Right lobe of liver (tissue), 4 donors: ENCODE data around the gene CBFA2T2.

Experiments
- CTCF ChIP-seq, 4 donors: fragments of 200-600 bp in 3 of 4; fragments of 450-650 bp in 1 of 4; IDR thresholded peaks; one replicate each; pipeline versions ENCODE4 v1.5.1 to v1.8.0; 2016 to 2022; ENCODE audit warnings: antibody characterized with exemption in 4 of 4, mild to moderate bottlenecking in 2 of 4
- POLR2A ChIP-seq: fragments of 450-650 bp; IDR thresholded peaks from one replicate; pipeline ENCODE4 v1.6.1; 2017; ENCODE audit warnings: antibody characterized with exemption, mild to moderate bottlenecking
- donor health status: DM: no; HTN: no; CAD: no.
- donor health status: DM: no; HTN: no; CAD: no.
- donor health status: DM: no; HTN: yes; CAD: no.

- TF ChIP-seq CTCF (IDR thresholded peaks at IDR 0.05) (no peak), POLR2A (no peak)
Measured at GRCh38 chr20:33649201-33649681, 159.3 kb downstream of the CBFA2T2 start.
